NAMALWA (cell line): ENCODE measurements around the gene SRP9.
"Not testable (repeated sequence)": the region's sequence is repeated elsewhere in the genome, so short reads cannot be mapped to it uniquely, and the experiment has no call there.

Source experiments
- DNase-seq: peaks from one replicate; pipeline ENCODE4 v3.0.0-alpha.2; 2015; ENCODE audit warnings: low spot score

The SRP9 gene

DNA sequence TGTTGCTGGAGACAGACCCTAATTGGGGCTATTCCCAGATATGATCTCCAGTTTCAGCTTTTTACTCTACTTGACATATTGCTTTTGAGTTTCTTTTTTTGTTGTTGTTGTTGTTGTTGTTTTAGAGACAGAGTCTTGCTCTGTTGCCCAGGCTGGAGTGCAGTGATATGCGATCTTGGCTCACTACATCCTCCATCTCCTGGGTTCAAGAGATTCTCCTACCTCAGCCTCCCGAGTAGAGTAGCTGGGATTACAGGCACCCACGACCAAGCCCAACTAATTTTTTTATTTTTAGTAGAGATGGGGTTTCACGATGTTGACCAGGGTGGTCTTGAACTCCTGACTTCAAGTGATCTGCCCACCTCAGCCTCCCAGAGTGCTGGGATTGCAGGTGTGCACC lies 1.3 kb upstream of the SRP9 start:
- no peak for DNase-seq

DNA sequence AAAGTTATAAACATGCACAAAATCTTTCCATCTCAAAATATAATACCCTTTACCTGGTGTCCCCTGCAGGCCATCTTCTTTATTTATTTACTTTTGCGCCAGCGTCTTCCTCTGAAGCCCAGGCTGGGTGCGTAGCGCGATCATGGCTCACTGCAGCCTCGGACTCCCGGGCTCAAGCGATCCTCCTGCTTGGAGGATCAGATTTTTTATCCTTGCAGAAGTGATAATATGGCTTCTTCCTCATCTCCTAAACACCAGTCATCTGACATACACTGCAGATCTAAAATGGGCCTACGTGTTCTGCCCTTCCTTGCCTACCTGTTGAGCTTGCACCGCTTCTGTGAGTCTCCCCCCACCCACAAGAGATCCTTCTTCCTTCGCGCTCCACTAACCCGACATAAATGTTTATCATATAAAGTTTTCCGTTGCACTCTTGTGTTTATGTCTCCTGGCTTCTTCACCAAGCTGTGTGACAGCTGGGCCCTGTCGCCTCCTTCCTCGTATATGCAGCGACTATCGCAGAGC lies 506 bp upstream of the SRP9 start:
- no peak for DNase-seq

DNA sequence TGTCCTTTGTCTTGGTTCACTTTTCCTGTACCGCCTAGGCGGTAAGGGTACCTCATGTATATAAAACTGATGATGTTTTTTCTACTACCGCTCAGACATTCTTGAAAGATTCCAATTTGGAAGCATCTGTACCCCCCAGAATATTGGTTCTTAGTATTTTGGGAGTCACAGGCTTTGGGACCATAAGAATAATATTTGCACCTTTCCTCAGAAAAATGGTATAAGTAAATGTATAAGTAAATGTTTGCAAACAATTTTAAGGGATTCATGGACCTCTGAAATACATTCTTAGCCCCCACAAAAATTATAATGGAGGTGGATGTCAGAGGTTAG lies 677 bp downstream of the SRP9 start:
- no peak for DNase-seq

- not testable (repeated sequence) for DNase-seq
Observed at GRCh38 chr1:225779165-225779564, 1.5 kb downstream of the SRP9 start.

DNA sequence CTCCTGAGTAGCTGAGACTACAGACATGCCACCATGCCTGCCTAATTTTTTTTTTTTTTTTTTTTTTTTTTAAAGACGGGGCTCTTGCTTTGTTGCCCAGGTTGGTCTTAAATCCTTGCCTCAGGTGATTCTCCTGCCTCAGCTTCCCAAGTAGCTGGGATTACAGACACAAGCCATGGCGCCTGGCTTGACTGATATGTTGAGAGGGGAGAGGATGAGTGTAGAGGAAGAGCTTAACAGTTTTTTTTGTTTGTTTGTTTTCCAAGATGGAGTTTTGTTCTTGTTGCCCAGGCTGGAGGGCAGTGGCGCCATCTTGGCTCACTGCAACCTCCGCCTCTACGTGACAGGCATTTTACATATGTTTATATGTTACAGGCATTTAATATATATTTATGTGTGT lies 2.5 kb downstream of the SRP9 start:
- no peak for DNase-seq

DNA sequence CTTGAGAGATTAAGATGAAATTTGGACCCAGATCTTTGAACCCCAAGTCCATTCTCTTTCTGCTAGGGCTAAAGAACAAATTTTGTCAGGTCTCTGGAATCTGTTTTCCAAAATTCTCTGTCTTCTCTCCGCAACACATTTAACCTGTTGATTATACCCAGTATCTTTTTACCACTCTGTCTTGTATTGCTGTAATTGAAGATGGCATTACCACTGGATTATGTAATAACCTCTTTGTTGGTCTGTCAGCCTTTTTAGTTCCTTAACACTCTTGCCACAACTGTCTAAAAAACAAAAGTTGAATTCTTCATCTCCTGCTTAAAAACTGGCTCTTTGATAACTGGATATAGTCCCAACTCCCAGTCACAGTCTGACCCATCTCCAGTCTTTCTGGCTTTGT lies 3.0 kb downstream of the SRP9 start:
- DNase-seq = no peak

DNA sequence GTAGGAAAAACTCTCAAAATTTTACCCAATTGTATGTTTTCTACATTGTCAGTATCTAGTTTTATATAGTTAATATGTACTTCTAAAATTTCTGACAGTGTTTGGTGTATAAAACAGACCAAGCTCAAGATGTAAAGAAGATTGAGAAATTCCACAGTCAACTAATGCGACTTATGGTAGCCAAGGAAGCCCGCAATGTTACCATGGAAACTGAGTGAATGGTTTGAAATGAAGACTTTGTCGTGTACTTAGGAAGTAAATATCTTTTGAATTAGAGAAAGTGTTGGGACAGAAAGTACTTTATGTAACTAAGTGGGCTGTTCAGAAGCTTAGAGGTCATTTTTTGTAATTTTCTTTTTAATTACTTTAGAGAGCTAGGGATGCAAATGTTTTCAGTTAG lies 11.5 kb downstream of the SRP9 start:
- DNase-seq = not testable (repeated sequence)

DNA sequence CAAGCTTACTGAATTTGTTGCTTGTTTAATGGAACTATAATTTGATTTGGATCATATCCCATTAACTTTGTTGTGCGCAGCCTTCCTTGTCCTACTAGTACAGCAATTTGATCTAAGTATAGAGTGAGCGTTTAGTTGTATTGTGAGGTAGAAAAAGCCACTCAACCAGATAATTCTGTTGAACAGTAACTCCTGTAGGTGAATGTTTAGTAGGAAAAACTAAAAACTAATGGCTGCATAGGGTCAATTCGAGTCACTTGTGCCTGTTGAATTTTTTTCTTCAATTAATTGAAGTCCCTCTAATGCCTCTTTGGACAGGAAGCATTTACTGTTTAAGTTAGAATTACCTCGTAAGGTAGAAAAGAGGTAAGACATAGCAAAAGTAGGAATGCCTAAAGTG lies 17.3 kb downstream of the SRP9 start:
- no peak for DNase-seq

- not testable (repeated sequence) for DNase-seq
Observed at GRCh38 chr1:225796097-225796496, 18.5 kb downstream of the SRP9 start.

GRCh38 chr1:225801146-225801545 lies 23.5 kb downstream of the SRP9 start:
- not testable (repeated sequence) for DNase-seq

DNA sequence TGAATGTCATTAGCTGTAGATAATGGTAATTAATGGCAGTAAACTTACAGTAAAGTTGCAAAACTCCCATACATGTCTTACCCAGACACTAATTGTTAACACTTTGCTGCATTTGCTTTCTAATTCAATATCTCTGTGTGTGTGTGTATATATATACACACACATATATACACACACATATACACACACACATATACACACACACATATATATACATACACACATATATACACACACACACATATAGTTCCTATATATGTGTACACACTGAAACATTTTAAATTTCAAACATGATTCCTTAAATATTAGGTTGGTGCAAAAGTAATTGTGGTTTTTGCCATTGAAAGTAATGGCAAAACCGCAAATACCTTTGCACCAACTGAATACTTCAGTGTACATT lies 28.6 kb downstream of the SRP9 start:
- DNase-seq = no peak

DNA sequence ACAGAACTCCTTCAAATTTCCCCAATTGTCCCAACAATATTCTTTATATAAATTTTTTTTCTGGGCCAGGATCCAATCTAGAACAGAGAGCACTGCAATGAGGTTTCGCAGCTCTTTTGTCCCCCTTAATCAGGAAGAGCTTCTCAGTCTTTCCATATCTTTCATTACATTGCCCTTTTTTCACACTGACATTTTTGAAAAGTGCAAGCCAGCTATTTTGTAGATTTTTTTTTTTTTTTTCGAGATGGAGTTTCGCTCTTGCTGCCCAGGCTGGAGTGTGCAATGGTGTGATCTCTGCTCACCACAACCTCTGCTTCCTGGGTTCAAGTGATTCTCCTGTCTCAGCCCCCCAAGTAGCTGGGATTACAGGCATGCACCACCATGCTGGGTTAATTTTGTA lies 29.1 kb downstream of the SRP9 start:
- DNase-seq = not testable (repeated sequence)

- no peak for DNase-seq
Observed at GRCh38 chr1:225808136-225808535, 30.5 kb downstream of the SRP9 start.

GRCh38 chr1:225809842-225810578 lies 32.4 kb downstream of the SRP9 start, which contains the start of gene EPHX1:
EPHX1 (plus strand) TSS chr1:225810124; CDS start chr1:225828730, 18,606 bp downstream.
- peak; percentile 34 for DNase-seq

- not testable (repeated sequence) for DNase-seq
Observed at GRCh38 chr1:225810579-225811538, 33.2 kb downstream of the SRP9 start.

- no peak for DNase-seq
Observed at GRCh38 chr1:225811622-225812487, 34.2 kb downstream of the SRP9 start.

- DNase-seq = no peak
Observed at GRCh38 chr1:225812488-225813213, 35.0 kb downstream of the SRP9 start.

GRCh38 chr1:225813214-225813964 lies 35.8 kb downstream of the SRP9 start:
- DNase-seq = peak; percentile 46

GRCh38 chr1:225814381-225814780 lies 36.8 kb downstream of the SRP9 start:
- DNase-seq = no peak

DNA sequence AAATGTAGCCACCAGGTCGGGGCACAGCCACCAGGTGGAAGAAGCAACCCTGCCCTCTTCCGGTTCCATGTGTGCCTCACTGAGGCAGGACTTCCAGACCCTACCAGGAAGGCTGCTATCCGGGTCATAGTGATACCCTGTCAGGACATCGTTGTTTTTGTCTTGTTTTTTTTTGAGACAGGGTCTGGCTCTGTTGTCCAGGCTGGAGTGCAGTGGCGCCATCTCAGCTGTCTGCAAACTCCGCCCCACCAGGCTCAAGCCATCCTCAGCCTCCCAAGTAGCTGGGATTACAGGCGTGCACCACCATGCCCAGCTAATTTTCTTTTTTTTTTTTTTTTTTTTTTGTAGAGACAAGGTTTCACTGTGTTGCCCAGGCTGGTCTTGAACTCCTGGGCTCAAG lies 37.5 kb downstream of the SRP9 start:
- not testable (repeated sequence) for DNase-seq
